NCI-H2107 treated with DMSO at 0.1 percent for 48 hours (cell line): ENCODE results near the gene AAMP.

Experiments
- DNase-seq: peaks from one replicate; lab custom pipeline; 2025; ENCODE audit not compliant: unreplicated experiment; lab: John Stamatoyannopoulos, UW

Gene AAMP

GRCh38 chr2:218260742-218261422 lies 9.1 kb downstream of the AAMP start, which contains the start of gene GPBAR1:
TSS of gene GPBAR1 (plus strand) at chr2:218261015. CDS start at chr2:218262725, 1,710 bp downstream.
- no peak for DNase-seq

GRCh38 chr2:218260166-218260565 lies 9.8 kb downstream of the AAMP start:
- DNase-seq = no peak

GRCh38 chr2:218259099-218259961 lies 10.6 kb downstream of the AAMP start:
- no peak for DNase-seq

- no peak for DNase-seq
These were observed 12.5 kb downstream of the AAMP start for GRCh38 chr2:218257390-218257981.

- DNase-seq = no peak
These were observed 13.2 kb downstream of the AAMP start for GRCh38 chr2:218256612-218257350.

- DNase-seq = no peak
These were observed 14.5 kb downstream of the AAMP start for GRCh38 chr2:218255446-218255845.

GRCh38 chr2:218253232-218253625 lies 16.7 kb downstream of the AAMP start:
- DNase-seq = no peak

- DNase-seq = no peak
These were observed 17.3 kb downstream of the AAMP start for GRCh38 chr2:218252509-218253231.

- no peak for DNase-seq
These were observed 20.2 kb downstream of the AAMP start for GRCh38 chr2:218249691-218250090.

GRCh38 chr2:218245214-218245613 lies 24.7 kb downstream of the AAMP start:
- peak; percentile 58 for DNase-seq

GRCh38 chr2:218244665-218245064 lies 25.3 kb downstream of the AAMP start:
- DNase-seq = no peak

GRCh38 chr2:218244204-218244603 lies 25.7 kb downstream of the AAMP start:
- DNase-seq = no peak

- DNase-seq = no peak
These were observed 31.1 kb downstream of the AAMP start for GRCh38 chr2:218238887-218239286.

- DNase-seq = no peak
These were observed 33.1 kb downstream of the AAMP start for GRCh38 chr2:218236829-218237228.

- DNase-seq = no peak
These were observed 34.9 kb downstream of the AAMP start for GRCh38 chr2:218235017-218235416.

GRCh38 chr2:218234521-218234920 lies 35.4 kb downstream of the AAMP start:
- no peak for DNase-seq

GRCh38 chr2:218233543-218233942 lies 36.4 kb downstream of the AAMP start:
- DNase-seq = no peak

GRCh38 chr2:218230882-218231281 lies 39.1 kb downstream of the AAMP start:
- DNase-seq = no peak

GRCh38 chr2:218229851-218230250 lies 40.1 kb downstream of the AAMP start:
- DNase-seq = no peak

- no peak for DNase-seq
These were observed 40.7 kb downstream of the AAMP start for GRCh38 chr2:218229239-218229638.
